Activated CD4-positive, alpha-beta T cell treated with anti-CD3 and anti-CD28 coated beads for 24 hours (primary cell): ENCODE results near the gene CDH26.

Experiments
- DNase-seq, 2 donors: peaks; one replicate each; pipeline ENCODE4 v3.0.0-alpha.2; 2020; ENCODE audit warnings: low read depth in 2 of 2

The CDH26 gene

GRCh38 chr20:59985164-59985563 is 26.9 kb downstream of the CDH26 start:
- no peak for DNase-seq

- DNase-seq, result no peak
Observed at GRCh38 chr20:59985864-59986263, 27.6 kb downstream of the CDH26 start.

GRCh38 chr20:59987135-59987534 is 28.9 kb downstream of the CDH26 start:
- no peak for DNase-seq

GRCh38 chr20:59988141-59988540 is 29.9 kb downstream of the CDH26 start:
- DNase-seq, result no peak

- no peak for DNase-seq
Observed at GRCh38 chr20:59992526-59993084, 34.4 kb downstream of the CDH26 start.

GRCh38 chr20:59993736-59994430 is 35.7 kb downstream of the CDH26 start:
- DNase-seq, result no peak

GRCh38 chr20:59994697-59995122 is 36.5 kb downstream of the CDH26 start:
- no peak for DNase-seq

- no peak for DNase-seq
Observed at GRCh38 chr20:59996108-59996507, 37.9 kb downstream of the CDH26 start.

- DNase-seq, result no peak
Observed at GRCh38 chr20:59997896-59998295, 39.7 kb downstream of the CDH26 start.

- DNase-seq, result no peak
Observed at GRCh38 chr20:59999502-59999901, 41.3 kb downstream of the CDH26 start.

- DNase-seq, result no peak
Observed at GRCh38 chr20:60000271-60001042, 42.2 kb downstream of the CDH26 start.

GRCh38 chr20:60001108-60001507 is 42.9 kb downstream of the CDH26 start:
- DNase-seq, result no peak

GRCh38 chr20:60003776-60004175 is 45.6 kb downstream of the CDH26 start:
- DNase-seq, result no peak

- no peak for DNase-seq
Observed at GRCh38 chr20:60006261-60006660, 48.0 kb downstream of the CDH26 start.

GRCh38 chr20:60007464-60007863 is 49.2 kb downstream of the CDH26 start:
- no peak for DNase-seq

GRCh38 chr20:60008130-60008808 is 50.0 kb downstream of the CDH26 start:
- no peak for DNase-seq

- no peak for DNase-seq
Observed at GRCh38 chr20:60009318-60009717, 51.1 kb downstream of the CDH26 start.

GRCh38 chr20:60009826-60010616 is 51.8 kb downstream of the CDH26 start:
- no peak for DNase-seq

GRCh38 chr20:60010689-60011458 is 52.7 kb downstream of the CDH26 start:
- no peak for DNase-seq
